Endodermal cell (in vitro differentiated cells): Measurements from ENCODE around the gene OPCML. TPM values are rescaled to one million over a fixed set of nuclear protein-coding genes. Genes with fewer than 3 reads are reported as not detected.

Source experiments
- DNase-seq: peaks from one replicate; pipeline ENCODE4 v3.0.0-alpha.2; 2017
- H3K27ac ChIP-seq: 2 replicates; pipeline ENCODE4 v1.5.1; 2013; ENCODE audit warnings: mild to moderate bottlenecking, low read depth, low read length, moderate library complexity
- H3K27me3 ChIP-seq: 2 replicates; pipeline ENCODE4 v1.6.1; 2013; ENCODE audit warnings: mild to moderate bottlenecking, low read length, moderate library complexity; ENCODE audit not compliant: insufficient read depth, control insufficient read depth, poor library complexity, severe bottlenecking
- H3K36me3 ChIP-seq: 2 replicates; pipeline ENCODE4 v1.7.0; 2013; ENCODE audit warnings: mild to moderate bottlenecking, low read length, moderate library complexity; ENCODE audit not compliant: control insufficient read depth, insufficient read depth
- H3K4me1 ChIP-seq: one replicate; pipeline ENCODE4 v1.7.0; 2013; ENCODE audit warnings: low read length; ENCODE audit not compliant: control insufficient read depth, insufficient read depth
- H3K4me3 ChIP-seq: 2 replicates; pipeline ENCODE4 v1.5.1; 2013; ENCODE audit warnings: mild to moderate bottlenecking, low read length, moderate library complexity
- H3K9ac ChIP-seq: 2 replicates; pipeline ENCODE4 v1.6.1; 2013; ENCODE audit warnings: mild to moderate bottlenecking, low read length, moderate library complexity; ENCODE audit not compliant: poor library complexity, severe bottlenecking; ENCODE audit errors: extremely low read depth
- H3K9me3 ChIP-seq: 2 replicates; pipeline ENCODE4 v1.6.1; 2013; ENCODE audit warnings: mild to moderate bottlenecking, low read length, moderate library complexity; ENCODE audit not compliant: control insufficient read depth
- H3K27ac Mint-ChIP-seq: 2 replicates; pipeline ENCODE4 v1.8.0; 2020; ENCODE audit warnings: mixed read lengths
- H3K27me3 Mint-ChIP-seq: 2 replicates; pipeline ENCODE4 v1.8.0; 2021; ENCODE audit warnings: mild to moderate bottlenecking, mixed read lengths; ENCODE audit not compliant: insufficient read depth
- H3K36me3 Mint-ChIP-seq: 2 replicates; pipeline ENCODE4 v1.8.0; 2020; ENCODE audit warnings: low read depth, mixed read lengths
- H3K4me1 Mint-ChIP-seq: 2 replicates; pipeline ENCODE4 v1.8.0; 2020; ENCODE audit warnings: mixed read lengths
- H3K4me3 Mint-ChIP-seq: 2 replicates; pipeline ENCODE4 v1.8.0; 2020; ENCODE audit warnings: mild to moderate bottlenecking, moderate library complexity, mixed read lengths
- H3K9me3 Mint-ChIP-seq: 2 replicates; pipeline ENCODE4 v1.8.0; 2020; ENCODE audit warnings: mild to moderate bottlenecking, mixed read lengths
- CTCF ChIP-seq: fragments of 200-600 bp; sonication (generic); conservative IDR thresholded peaks from 2 replicates; pipeline ENCODE4 v1.5.0; 2021; ENCODE audit warnings: antibody characterized with exemption, mild to moderate bottlenecking
- WGBS, 2 experiments: methylation state at CpG; one replicate each; pipeline versions ENCODE4 v1.1.5 to v1.1.7; 2013; ENCODE audit warnings: missing lambda C conversion rate in 2 of 2, mixed read lengths in 1 of 2; ENCODE audit not compliant: insufficient coverage in 1 of 2, insufficient read length in 1 of 2; 5-methylcytosine and 5-hydroxymethylcytosine counted together
- total RNA-seq, 2 donors: library from RNA; stranded (reverse); fragmentation: NEBNext Ultra II Directional in 1 of 2; extraction: Animal tissue kit (Norgen Biotek cat#: 25700) in 1 of 2; gene quantifications; 2 replicates in 1 of 2; 3 replicates in 1 of 2; pipeline ENCODE4 v1.2.1, GENCODE V29; 2021

Gene OPCML
- total RNA-seq, 2 donors from 2014 or later = 0.49 to 0.86 TPM

DNA sequence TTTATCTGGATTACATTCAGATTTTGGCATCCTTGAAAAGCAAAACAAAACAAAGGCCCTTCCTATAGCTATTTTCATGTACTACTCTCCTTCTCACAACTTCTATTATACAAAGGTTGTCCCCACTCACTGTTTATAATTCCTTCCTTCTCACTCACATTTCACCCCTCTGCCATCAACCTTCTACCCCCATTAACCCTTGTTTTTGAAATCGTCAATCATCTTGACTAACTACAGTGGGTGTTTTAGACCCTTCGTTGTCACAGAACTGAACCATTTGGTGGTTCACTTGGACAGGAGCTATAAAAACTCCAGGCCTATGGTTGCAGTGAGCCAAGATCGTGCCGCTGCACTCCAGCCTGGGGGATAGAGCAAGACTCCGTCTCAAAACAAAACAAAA, 639.4 kb downstream of the OPCML start:
- no peak overlapping the region for H3K4me3 ChIP-seq
- no peak for TF ChIP-seq CTCF
- no peak for DNase-seq
- no peaks in the 10 kb centered on the region for H3K27me3 ChIP-seq
- Mint-ChIP-seq H3K27me3 (no peaks in the 10 kb centered on the region), H3K9me3 (no peaks in the 10 kb centered on the region), H3K36me3 (no peaks in the 10 kb centered on the region), H3K27ac (no peak overlapping the region), H3K4me1 (no peaks in the 10 kb centered on the region), H3K4me3 (no peak overlapping the region)
- H3K4me1 ChIP-seq = no peaks in the 10 kb centered on the region
- H3K9me3 ChIP-seq = no peaks in the 10 kb centered on the region
- no peak overlapping the region for H3K27ac ChIP-seq
- no peaks in the 10 kb centered on the region for H3K36me3 ChIP-seq
- 90 to 91% methylated on average over 5 of the region's 5 CpGs for WGBS, 2 experiments
- no peak overlapping the region for H3K9ac ChIP-seq

- no peak for DNase-seq
- Histone ChIP-seq H3K4me3 (no peak overlapping the region), H3K27ac (no peak overlapping the region), H3K36me3 (no peaks in the 10 kb centered on the region), H3K9me3 (no peaks in the 10 kb centered on the region), H3K4me1 (peaks cover 5% of the 10 kb centered on the region), H3K9ac (no peak overlapping the region), H3K27me3 (no peaks in the 10 kb centered on the region)
- Mint-ChIP-seq H3K4me3 (no peak overlapping the region), H3K27me3 (no peaks in the 10 kb centered on the region), H3K9me3 (no peaks in the 10 kb centered on the region), H3K4me1 (peaks cover 11% of the 10 kb centered on the region), H3K27ac (no peak overlapping the region), H3K36me3 (no peaks in the 10 kb centered on the region)
- 91 to 94% methylated on average over 5 to 6 of the region's 6 CpGs for WGBS, 2 experiments
- TF ChIP-seq CTCF = no peak
Observed at GRCh38 chr11:132888226-132888625, 644.1 kb downstream of the OPCML start.

- H3K27me3 ChIP-seq = no peaks in the 10 kb centered on the region
- no peak overlapping the region for H3K4me3 ChIP-seq
- no peaks in the 10 kb centered on the region for H3K36me3 ChIP-seq
- H3K4me1 ChIP-seq = peaks cover 5% of the 10 kb centered on the region
- no peaks in the 10 kb centered on the region for H3K9me3 Mint-ChIP-seq
- H3K4me1 Mint-ChIP-seq = peaks cover 12% of the 10 kb centered on the region
- H3K9me3 ChIP-seq = no peaks in the 10 kb centered on the region
- H3K9ac ChIP-seq = no peak overlapping the region
- H3K27ac ChIP-seq = no peak overlapping the region
- no peaks in the 10 kb centered on the region for H3K27me3 Mint-ChIP-seq
- no peak for TF ChIP-seq CTCF
- DNase-seq = peak; percentile 85
- H3K27ac Mint-ChIP-seq = no peak overlapping the region
- H3K4me3 Mint-ChIP-seq = no peak overlapping the region
- H3K36me3 Mint-ChIP-seq = no peaks in the 10 kb centered on the region
- WGBS, 2 experiments = 58 to 83% methylated on average over 1 to 6 of the region's 6 CpGs
Observed at GRCh38 chr11:132886335-132886734, 646.0 kb downstream of the OPCML start.
